Lower leg skin (tissue), 4 donors: ENCODE data around the gene OPN1MW2. TPM values are rescaled to one million over a fixed set of nuclear protein-coding genes. Genes with fewer than 3 reads are reported as not detected.
A peak's percentile ranks its signal among the peaks of the same experiment; 100 is the strongest.
"Not testable (repeated sequence)": the region's sequence is repeated elsewhere in the genome, so short reads cannot be mapped to it uniquely, and the experiment has no call there.

Experiments used
- DNase-seq, 2 donors: peaks; one replicate each; pipeline ENCODE4 v3.0.0-alpha.2; 2019; ENCODE audit warnings: low spot score in 2 of 2
- H3K4me3 ChIP-seq: fragments of 200-600 bp; sonication (generic); 2 replicates; pipeline ENCODE4 v1.5.1; 2017; ENCODE audit warnings: mild to moderate bottlenecking, low read depth; ENCODE audit not compliant: poor library complexity, severe bottlenecking
- WGBS, 2 donors: methylation state at CpG; one replicate each; pipeline ENCODE4 v1.1.5; 2018; 5-methylcytosine and 5-hydroxymethylcytosine counted together
- intact Hi-C: fragments of 100-400 bp; cut with DNase I; formaldehyde crosslinking; loops from one replicate; pipeline ENCODE4 v1.15.0; 2023; ENCODE audit warnings: low total_unique reads
- total RNA-seq, 4 donors: library from RNA; depleted of rRNA; stranded (reverse); fragments of >200 nt; gene quantifications; one replicate each; pipeline ENCODE4 v1.1.0, GENCODE V29; 2016

OPN1MW2 gene
- total RNA-seq, result not detected

DNA sequence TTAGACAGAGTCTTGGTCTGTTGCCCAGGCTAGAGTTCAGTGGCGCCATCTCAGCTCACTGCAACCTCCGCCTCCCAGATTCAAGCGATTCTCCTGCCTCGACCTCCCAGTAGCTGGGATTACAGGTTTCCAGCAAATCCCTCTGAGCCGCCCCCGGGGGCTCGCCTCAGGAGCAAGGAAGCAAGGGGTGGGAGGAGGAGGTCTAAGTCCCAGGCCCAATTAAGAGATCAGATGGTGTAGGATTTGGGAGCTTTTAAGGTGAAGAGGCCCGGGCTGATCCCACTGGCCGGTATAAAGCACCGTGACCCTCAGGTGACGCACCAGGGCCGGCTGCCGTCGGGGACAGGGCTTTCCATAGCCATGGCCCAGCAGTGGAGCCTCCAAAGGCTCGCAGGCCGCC, at the start of gene OPN1MW2:
Gene OPN1MW2, plus strand, starts transcription at position 301 of the 400 bp plus-strand sequence. Its CDS starts 60 bp downstream, at position 361.
- intact Hi-C loops, DNase-seq, H3K4me3 ChIP-seq: not testable (repeated sequence)
- WGBS, 2 donors, result no CpG with 5 or more reads among the region's 16 CpGs

GRCh38 chrX:154172535-154172943, 47.0 kb upstream of the OPN1MW2 start:
- DNase-seq, H3K4me3 ChIP-seq, intact Hi-C loops: not testable (repeated sequence)
- WGBS, 2 donors, result no CpG with 5 or more reads among the region's 11 CpGs

DNA sequence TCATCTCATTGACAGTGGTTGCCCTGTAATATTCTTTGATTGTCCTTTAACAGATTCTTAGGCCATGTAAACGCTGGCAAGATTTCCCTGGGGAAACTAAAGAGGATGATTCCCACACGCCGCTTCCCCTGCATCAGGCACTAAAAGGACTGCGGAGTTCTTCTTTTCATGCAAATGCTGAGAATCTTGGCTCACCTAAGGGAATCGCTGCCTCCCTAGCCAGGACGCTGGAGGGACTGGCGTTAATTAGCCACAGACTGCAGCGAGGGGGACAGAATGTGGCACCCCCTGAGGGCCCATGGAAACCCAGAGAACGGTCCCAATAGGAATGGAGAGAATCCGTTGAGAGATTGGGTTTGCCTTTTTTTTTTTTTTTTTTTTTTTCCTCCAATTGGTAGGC, 45.2 kb upstream of the OPN1MW2 start:
- intact Hi-C loops, H3K4me3 ChIP-seq, DNase-seq: not testable (repeated sequence)
- no CpG with 5 or more reads among the region's 10 CpGs for WGBS, 2 donors

DNA sequence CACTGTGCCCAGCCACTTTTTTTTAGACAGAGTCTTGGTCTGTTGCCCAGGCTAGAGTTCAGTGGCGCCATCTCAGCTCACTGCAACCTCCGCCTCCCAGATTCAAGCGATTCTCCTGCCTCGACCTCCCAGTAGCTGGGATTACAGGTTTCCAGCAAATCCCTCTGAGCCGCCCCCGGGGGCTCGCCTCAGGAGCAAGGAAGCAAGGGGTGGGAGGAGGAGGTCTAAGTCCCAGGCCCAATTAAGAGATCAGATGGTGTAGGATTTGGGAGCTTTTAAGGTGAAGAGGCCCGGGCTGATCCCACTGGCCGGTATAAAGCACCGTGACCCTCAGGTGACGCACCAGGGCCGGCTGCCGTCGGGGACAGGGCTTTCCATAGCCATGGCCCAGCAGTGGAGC, 37.3 kb upstream of the OPN1MW2 start, which contains the start of gene OPN1MW:
Gene OPN1MW, plus strand, starts transcription at position 301 of the 400 bp plus-strand sequence. Its CDS starts 82 bp downstream, at position 383.
- H3K4me3 ChIP-seq, intact Hi-C loops, DNase-seq: not testable (repeated sequence)
- WGBS, 2 donors, result no CpG with 5 or more reads among the region's 14 CpGs

DNA sequence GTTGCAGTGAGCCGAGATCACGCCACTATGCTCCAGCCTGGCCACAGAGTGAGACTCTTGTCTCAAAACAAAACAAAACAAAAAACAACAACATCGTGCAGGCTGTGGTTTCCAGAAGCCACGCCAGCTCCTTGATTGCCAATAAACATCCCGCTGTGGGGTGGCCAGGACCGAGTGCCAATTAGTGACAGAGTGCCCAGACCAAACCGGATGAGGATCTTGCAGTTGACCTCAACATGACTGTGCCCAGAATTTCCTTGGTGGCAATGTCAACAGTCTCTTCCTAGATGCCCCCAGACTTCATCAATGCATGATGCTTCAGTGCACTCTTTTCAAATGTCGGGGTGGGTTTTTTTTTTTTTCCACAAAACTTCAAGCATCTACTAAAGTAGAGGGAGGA, 35.8 kb upstream of the OPN1MW2 start:
- intact Hi-C loops, DNase-seq, H3K4me3 ChIP-seq: not testable (repeated sequence)
- no CpG with 5 or more reads among the region's 8 CpGs for WGBS, 2 donors

GRCh38 chrX:154192846-154193245, 26.7 kb upstream of the OPN1MW2 start:
- H3K4me3 ChIP-seq, intact Hi-C loops, DNase-seq: not testable (repeated sequence)
- WGBS, 2 donors, result no CpG with 5 or more reads among the region's 8 CpGs

GRCh38 chrX:154194316-154194715, 25.2 kb upstream of the OPN1MW2 start:
- intact Hi-C loops, result not testable (repeated sequence)
- WGBS, 2 donors, result no CpG with 5 or more reads among the region's 2 CpGs

DNA sequence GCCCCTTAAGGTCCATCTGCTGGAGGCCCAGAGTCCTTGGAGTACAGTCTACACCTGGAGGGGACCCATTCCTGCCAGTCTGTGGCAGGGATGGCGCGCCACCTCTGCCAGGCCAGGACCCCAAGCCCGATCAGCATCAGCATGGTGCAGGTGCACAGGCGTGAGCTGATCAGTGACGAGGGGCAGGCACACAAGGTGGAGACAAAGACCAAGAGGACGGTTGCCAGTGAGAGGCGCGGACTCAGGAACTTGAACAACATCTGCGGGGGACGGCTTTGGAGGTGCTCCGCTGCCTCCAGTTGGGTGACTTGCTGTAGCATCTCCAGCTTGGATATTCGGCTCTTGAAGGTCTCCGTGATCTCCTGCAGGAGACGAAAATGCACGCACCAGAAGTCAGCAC, 23.1 kb upstream of the OPN1MW2 start:
- DNase-seq, intact Hi-C loops, H3K4me3 ChIP-seq: not testable (repeated sequence)
- no CpG with 5 or more reads among the region's 15 CpGs for WGBS, 2 donors

More at GRCh38 chrX:154194316-154194715, 25.2 kb upstream of the OPN1MW2 start:
- DNase-seq, H3K4me3 ChIP-seq: not testable (repeated sequence)

- WGBS, 2 donors, result no CpG with 5 or more reads among the region's 21 CpGs
- intact Hi-C loops, DNase-seq: not testable (repeated sequence)
Measured at GRCh38 chrX:154209670-154210418, 9.7 kb upstream of the OPN1MW2 start.

GRCh38 chrX:154211057-154211456, 8.5 kb upstream of the OPN1MW2 start:
- 83 to 85% methylated on average over 6 to 7 of the region's 9 CpGs for WGBS, 2 donors
- H3K4me3 ChIP-seq, intact Hi-C loops: not testable (repeated sequence)
- peak in 1 of 2 donors; percentile 72 for DNase-seq

More at GRCh38 chrX:154209670-154210418, 9.7 kb upstream of the OPN1MW2 start:
- H3K4me3 ChIP-seq, result not testable (repeated sequence)

DNA sequence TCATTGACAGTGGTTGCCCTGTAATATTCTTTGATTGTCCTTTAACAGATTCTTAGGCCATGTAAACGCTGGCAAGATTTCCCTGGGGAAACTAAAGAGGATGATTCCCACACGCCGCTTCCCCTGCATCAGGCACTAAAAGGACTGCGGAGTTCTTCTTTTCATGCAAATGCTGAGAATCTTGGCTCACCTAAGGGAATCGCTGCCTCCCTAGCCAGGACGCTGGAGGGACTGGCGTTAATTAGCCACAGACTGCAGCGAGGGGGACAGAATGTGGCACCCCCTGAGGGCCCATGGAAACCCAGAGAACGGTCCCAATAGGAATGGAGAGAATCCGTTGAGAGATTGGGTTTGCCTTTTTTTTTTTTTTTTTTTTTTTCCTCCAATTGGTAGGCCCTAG, 8.1 kb upstream of the OPN1MW2 start:
- WGBS, 2 donors, result no CpG with 5 or more reads among the region's 10 CpGs
- DNase-seq, intact Hi-C loops, H3K4me3 ChIP-seq: not testable (repeated sequence)

- H3K4me3 ChIP-seq, intact Hi-C loops, DNase-seq: not testable (repeated sequence)
- WGBS, 2 donors, result no CpG with 5 or more reads among the region's 6 CpGs
Measured at GRCh38 chrX:154225292-154225691, 5.7 kb downstream of the OPN1MW2 start.

DNA sequence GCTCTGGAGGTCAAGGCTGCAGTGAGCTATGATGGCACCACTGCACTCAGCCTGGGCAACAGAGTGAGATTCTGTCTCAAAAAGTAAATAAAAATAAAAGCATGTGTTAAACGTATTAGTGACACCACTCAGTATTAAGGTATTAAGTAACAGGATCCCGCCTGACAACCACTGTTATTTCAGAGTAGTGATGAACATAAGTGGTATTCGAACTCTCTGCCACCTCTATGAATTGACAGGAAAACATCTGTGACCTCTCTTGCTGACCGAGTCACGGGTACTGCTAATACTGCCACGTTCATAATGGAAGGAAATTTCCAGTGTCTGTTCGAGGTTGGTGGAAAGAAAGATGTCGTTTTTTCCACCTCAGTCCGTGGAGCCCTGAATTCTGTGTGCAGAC, 7.2 kb downstream of the OPN1MW2 start:
- WGBS, 2 donors, result no CpG with 5 or more reads among the region's 9 CpGs
- intact Hi-C loops, DNase-seq, H3K4me3 ChIP-seq: not testable (repeated sequence)

- WGBS, 2 donors, result no CpG with 5 or more reads among the region's 3 CpGs
Measured at GRCh38 chrX:154231443-154231842, 11.9 kb downstream of the OPN1MW2 start.

DNA sequence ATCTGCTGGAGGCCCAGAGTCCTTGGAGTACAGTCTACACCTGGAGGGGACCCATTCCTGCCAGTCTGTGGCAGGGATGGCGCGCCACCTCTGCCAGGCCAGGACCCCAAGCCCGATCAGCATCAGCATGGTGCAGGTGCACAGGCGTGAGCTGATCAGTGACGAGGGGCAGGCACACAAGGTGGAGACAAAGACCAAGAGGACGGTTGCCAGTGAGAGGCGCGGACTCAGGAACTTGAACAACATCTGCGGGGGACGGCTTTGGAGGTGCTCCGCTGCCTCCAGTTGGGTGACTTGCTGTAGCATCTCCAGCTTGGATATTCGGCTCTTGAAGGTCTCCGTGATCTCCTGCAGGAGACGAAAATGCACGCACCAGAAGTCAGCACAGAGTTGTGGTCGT, 14.1 kb downstream of the OPN1MW2 start:
- intact Hi-C loops, DNase-seq, H3K4me3 ChIP-seq: not testable (repeated sequence)
- WGBS, 2 donors, result no CpG with 5 or more reads among the region's 16 CpGs

More at GRCh38 chrX:154231443-154231842, 11.9 kb downstream of the OPN1MW2 start:
- DNase-seq, intact Hi-C loops, H3K4me3 ChIP-seq: not testable (repeated sequence)
